Hepatocyte (in vitro differentiated cells): ENCODE measurements around the gene ASF1B.
"Not testable (repeated sequence)": the region's sequence is repeated elsewhere in the genome, so short reads cannot be mapped to it uniquely, and the experiment has no call there.

Experiments used
- EZH2 ChIP-seq: fragments of 200-600 bp; sonication (generic); IDR thresholded peaks from 2 replicates; pipeline ENCODE4 v1.6.1; 2016; ENCODE audit warnings: antibody characterized with exemption, mild to moderate bottlenecking, borderline replicate concordance
- EZH2phosphoT487 ChIP-seq: fragments of 200-600 bp; sonication (generic); IDR thresholded peaks from one replicate; pipeline ENCODE4 v1.6.1; 2018; ENCODE audit warnings: antibody characterized with exemption, mild to moderate bottlenecking, low read depth, moderate library complexity; ENCODE audit not compliant: unreplicated experiment, severe bottlenecking
- TF ChIP-seq, protein P1 (sequence below): fragments of 200-600 bp; sonication (generic); IDR thresholded peaks from 2 replicates; pipeline ENCODE4 v1.5.1; 2016; ENCODE audit warnings: antibody characterized with exemption, mild to moderate bottlenecking; ENCODE audit not compliant: poor library complexity

GRCh38 chr19:14181199-14181598, 44.8 kb upstream of the ASF1B start:
- TF ChIP-seq, protein P1, sequence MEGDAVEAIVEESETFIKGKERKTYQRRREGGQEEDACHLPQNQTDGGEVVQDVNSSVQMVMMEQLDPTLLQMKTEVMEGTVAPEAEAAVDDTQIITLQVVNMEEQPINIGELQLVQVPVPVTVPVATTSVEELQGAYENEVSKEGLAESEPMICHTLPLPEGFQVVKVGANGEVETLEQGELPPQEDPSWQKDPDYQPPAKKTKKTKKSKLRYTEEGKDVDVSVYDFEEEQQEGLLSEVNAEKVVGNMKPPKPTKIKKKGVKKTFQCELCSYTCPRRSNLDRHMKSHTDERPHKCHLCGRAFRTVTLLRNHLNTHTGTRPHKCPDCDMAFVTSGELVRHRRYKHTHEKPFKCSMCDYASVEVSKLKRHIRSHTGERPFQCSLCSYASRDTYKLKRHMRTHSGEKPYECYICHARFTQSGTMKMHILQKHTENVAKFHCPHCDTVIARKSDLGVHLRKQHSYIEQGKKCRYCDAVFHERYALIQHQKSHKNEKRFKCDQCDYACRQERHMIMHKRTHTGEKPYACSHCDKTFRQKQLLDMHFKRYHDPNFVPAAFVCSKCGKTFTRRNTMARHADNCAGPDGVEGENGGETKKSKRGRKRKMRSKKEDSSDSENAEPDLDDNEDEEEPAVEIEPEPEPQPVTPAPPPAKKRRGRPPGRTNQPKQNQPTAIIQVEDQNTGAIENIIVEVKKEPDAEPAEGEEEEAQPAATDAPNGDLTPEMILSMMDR: not testable (repeated sequence)
- not testable (repeated sequence) for TF ChIP-seq EZH2phosphoT487, EZH2
